Measurements from ENCODE around the gene HNF1A.

GRCh38 chr12:120930032-120930431 lies 48.3 kb upstream of the HNF1A start:
- TF ChIP-seq, protein P1, sequence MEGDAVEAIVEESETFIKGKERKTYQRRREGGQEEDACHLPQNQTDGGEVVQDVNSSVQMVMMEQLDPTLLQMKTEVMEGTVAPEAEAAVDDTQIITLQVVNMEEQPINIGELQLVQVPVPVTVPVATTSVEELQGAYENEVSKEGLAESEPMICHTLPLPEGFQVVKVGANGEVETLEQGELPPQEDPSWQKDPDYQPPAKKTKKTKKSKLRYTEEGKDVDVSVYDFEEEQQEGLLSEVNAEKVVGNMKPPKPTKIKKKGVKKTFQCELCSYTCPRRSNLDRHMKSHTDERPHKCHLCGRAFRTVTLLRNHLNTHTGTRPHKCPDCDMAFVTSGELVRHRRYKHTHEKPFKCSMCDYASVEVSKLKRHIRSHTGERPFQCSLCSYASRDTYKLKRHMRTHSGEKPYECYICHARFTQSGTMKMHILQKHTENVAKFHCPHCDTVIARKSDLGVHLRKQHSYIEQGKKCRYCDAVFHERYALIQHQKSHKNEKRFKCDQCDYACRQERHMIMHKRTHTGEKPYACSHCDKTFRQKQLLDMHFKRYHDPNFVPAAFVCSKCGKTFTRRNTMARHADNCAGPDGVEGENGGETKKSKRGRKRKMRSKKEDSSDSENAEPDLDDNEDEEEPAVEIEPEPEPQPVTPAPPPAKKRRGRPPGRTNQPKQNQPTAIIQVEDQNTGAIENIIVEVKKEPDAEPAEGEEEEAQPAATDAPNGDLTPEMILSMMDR (conservative IDR thresholded peaks at IDR 0.05; ENCODE audit: low read depth, low read length): no peak
- TF ChIP-seq MAZ (IDR thresholded peaks at IDR 0.05; ENCODE audit: borderline replicate concordance, low read depth, low read length) (no peak), POLR2A (IDR thresholded peaks at IDR 0.05; ENCODE audit: low read depth, low read length) (no peak), FOS (IDR thresholded peaks at IDR 0.05; ENCODE audit: low read depth, low read length) (no peak), MXI1 (IDR thresholded peaks at IDR 0.05; ENCODE audit: borderline replicate concordance, low read depth, low read length) (no peak), CEBPB (IDR thresholded peaks at IDR 0.05; ENCODE audit: low read depth, low read length) (no peak)

Data from IMR-90 (cell line).